ENCODE data around the gene HCRTR1.

Gene HCRTR1

GRCh38 chr1:31669786-31670592 is 52.5 kb downstream of the HCRTR1 start:
- DNase-seq, result peak; percentile 16

DNA sequence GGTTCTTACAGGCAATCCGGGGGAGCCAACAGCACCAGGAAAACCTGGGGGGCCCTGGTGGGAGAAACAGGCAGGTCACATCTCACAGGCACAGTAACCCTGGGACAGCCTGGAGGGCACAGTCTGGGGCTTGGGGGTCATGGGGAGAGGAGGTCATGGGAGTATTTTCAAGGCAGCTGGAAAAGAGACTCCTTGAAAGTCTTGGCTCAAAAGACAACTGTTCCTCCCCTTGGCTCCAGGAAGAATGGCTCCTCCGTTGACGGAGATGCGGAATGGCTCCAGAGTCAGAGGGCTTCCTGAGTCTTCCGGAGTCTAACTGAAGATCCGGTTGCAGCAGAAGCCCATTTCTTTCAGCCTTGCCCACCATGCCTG is 53.1 kb downstream of the HCRTR1 start:
- DNase-seq, result no peak

- DNase-seq, result no peak
Measured at GRCh38 chr1:31671147-31671546, 53.7 kb downstream of the HCRTR1 start.

DNA sequence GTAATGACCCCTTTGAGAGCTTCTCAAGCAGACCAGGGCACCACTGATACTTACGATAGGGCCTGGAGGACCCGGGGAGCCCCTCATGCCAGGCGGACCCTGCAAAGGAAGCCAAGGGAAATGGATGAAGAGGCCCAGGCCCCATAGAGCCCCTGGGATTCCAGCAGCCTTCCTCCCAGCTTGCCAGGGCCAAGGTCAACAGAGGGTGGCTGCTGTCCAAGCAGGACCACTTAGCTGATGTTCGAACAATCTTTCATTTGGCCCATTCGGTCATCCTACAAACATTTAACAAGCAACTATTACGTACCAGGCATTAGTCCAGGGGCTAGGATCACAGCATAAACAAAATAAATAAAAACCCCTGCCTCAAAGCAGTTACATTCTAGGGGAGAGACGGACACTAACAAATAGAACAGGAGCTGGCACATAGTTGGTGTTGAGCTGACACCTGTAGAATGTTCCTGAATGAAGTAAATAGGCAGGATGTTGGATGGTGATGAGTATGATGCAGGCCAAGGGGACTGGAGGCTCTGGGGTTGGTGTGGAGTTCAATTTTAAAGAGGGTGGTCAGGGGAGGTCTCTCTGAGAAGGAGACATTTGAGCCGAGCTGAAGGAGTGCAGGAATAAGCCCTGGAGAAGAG is 54.2 kb downstream of the HCRTR1 start:
- DNase-seq, result no peak

DNA sequence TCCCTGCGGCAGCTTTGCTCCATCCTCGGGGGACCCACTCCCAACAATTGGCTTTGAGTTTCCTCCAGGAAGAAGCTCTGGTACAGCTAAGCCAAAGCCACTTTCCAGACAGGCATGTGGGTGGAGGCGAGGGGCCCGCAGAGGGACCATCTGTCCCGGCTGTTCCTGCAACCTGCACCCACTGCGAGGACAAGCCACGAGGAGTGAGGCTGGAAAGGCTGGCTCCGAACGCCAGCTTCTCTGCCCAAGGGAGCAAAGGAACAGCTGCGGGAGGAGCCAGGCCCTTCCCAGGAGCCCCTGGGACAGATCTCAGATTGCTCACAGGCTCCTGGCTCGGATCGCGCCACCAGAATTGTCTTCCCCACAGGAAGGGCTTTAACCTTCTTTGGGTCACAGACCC is 55.5 kb downstream of the HCRTR1 start:
- DNase-seq, result no peak

DNA sequence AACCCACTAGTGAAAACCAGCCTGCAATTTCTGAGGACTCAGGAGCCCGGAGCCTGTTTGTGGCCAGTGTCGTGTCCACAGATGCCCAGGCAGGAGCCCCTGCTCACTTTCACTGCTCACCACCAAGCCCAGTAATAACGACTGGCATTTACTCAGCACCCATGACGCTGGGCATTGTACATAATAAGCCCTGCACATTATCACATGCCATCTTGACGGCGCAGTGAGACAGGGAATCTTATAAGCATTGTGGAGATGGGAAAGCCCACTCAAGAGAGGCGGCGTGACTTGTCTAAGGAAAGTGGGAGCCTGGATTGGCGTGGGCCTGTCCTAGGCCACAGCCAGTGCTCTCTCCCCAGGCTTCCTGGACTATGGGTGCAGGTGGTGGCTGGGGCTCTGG is 55.9 kb downstream of the HCRTR1 start:
- no peak for DNase-seq

GRCh38 chr1:31674626-31675025 is 57.1 kb downstream of the HCRTR1 start:
- DNase-seq, result no peak

DNA sequence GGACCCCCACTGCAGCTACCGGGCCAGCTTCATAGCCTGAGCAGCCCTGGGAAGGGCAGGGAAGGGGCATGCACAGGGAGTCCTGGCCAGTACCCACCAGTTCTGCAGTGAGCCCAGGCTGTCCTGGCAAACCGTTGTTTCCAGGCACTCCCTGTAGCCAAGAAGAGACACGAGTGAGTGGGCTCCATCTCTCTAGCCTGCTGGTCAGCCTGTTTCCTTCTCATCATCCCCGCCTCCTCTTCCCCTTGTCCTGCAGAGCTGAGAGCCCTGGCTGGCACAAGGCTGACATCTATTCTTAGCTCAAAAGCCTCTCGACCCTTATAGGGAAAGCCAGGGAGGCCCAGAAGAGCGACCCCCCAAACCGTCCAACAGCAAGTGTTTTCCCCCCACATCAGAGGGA is 57.7 kb downstream of the HCRTR1 start:
- no peak for DNase-seq

DNA sequence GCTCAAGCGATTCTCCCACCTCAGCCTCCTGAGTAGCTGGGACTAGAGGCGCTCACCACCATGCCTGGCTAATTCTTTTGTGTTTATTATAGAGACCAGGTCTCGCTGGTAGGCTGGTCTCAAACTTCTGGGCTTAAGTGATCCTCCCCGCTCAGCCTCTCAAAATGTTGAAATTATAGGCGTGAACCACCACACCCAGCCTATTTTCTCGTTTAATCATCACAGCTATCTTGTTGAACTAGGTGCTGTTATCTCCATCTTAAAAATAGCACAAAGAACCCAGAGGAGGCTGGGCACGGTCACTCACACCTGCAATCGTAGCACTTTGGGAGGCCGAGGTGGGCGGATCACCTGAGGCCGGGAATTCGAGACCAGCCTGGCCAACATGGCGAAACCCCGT is 58.3 kb downstream of the HCRTR1 start:
- no peak for DNase-seq
